Measurements from ENCODE around the gene DNAJC1.

DNA sequence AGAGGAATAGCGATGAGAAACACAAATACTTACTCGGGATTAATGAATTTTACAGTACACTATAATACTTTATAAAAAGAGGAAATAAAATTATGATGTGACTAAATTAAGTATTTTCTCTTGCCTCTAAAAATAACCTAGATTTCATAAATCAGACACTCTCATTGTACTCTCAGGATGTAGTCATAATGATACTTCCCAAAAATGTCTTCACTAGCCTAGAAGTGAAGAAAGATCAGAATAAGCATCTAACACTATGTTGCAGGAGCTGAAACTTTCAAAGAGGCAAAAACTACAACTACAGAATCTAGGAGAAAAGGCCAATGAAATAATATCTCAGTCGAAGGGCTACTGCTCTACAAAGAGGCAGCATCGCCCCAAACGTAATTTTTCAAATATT is 49.4 kb downstream of the DNAJC1 start:
- TF ChIP-seq CTCF (IDR thresholded peaks at IDR 0.05; ENCODE audit: low read depth, low read length, poor library complexity, severe bottlenecking): no peak
- TF ChIP-seq EZH2phosphoT487 (IDR thresholded peaks at IDR 0.05; ENCODE audit: borderline replicate concordance, low read length): no peak
